Pancreas (tissue), 10 donors: ENCODE data around the gene PAPOLA. TPM values are rescaled to one million over a fixed set of nuclear protein-coding genes. Genes with fewer than 3 reads are reported as not detected.
A peak's percentile ranks its signal among the peaks of the same experiment; 100 is the strongest.
"Not testable (repeated sequence)": the region's sequence is repeated elsewhere in the genome, so short reads cannot be mapped to it uniquely, and the experiment has no call there.

ENCODE experiments used
- ATAC-seq, 4 donors: fragments of 200-7000 bp; cut with Tn5 transposase; one replicate each; pipeline versions ENCODE4 v1.8.0 to v1.9.1; 2020; ENCODE audit warnings: mild to moderate bottlenecking in 4 of 4, moderate library complexity in 4 of 4
- DNase-seq, 6 donors: peaks; one replicate each; pipeline ENCODE4 v3.0.0-alpha.2; 2020
- FAIRE-seq: peaks from 2 replicates; lab custom pipeline; 2012; peaks lifted over from hg19 to GRCh38; lab: Jason Lieb, UNC
- H3K27ac ChIP-seq, 4 donors: fragments of 200-600 bp; sonication (generic); 1 replicate in 3 of 4; 2 replicates in 1 of 4; pipeline versions ENCODE4 v1.5.0 to v1.8.0; 2020
- H3K27me3 ChIP-seq, 4 donors: fragments of 200-600 bp; one replicate each; pipeline ENCODE4 v1.8.0; 2021
- H3K36me3 ChIP-seq, 3 donors: fragments of 200-600 bp; sonication (generic) in 1 of 3; one replicate each; pipeline versions ENCODE4 v1.5.0 to v1.8.0; 2020 to 2021
- H3K4me1 ChIP-seq, 3 donors: fragments of 200-600 bp; one replicate each; pipeline ENCODE4 v1.8.0; 2021
- H3K4me3 ChIP-seq, 4 donors: fragments of 200-600 bp; sonication (generic) in 2 of 4; one replicate each; pipeline versions ENCODE4 v1.5.0 to v1.8.0; 2020 to 2021
- H3K9me3 ChIP-seq, 4 donors: fragments of 200-600 bp; one replicate each; pipeline ENCODE4 v1.8.0; 2021
- WGBS, 2 donors: extraction: QIAGEN DNeasy Blood & Tissue Kit; methylation state at CpG; one replicate each; pipeline ENCODE4 v1.1.7; 2013; 5-methylcytosine and 5-hydroxymethylcytosine counted together
- intact Hi-C, 3 donors: fragments of 100-400 bp; cut with DNase I; formaldehyde crosslinking; loops; one replicate each; pipeline versions ENCODE4 v1.11.1 to v1.14.2; 2022
- polyA plus RNA-seq, 2 donors: library from polyadenylated mRNA; stranded (reverse); fragments of 200-250 nt; gene quantifications; one replicate each; pipeline ENCODE4 v1.2.3, GENCODE V29; 2013
- total RNA-seq, 6 donors: library from RNA; stranded (reverse); fragmentation: NEBNext Ultra II Directional in 4 of 6; extraction: Animal tissue kit (Norgen Biotek cat#: 25700) in 4 of 6; gene quantifications; one replicate each; pipeline versions ENCODE4 v1.2.1 to v1.2.4, GENCODE V29; 2021 to 2023
- TF ChIP-seq, protein P1 (sequence below), 4 donors: fragments of 200-600 bp; sonication (generic) in 3 of 4; IDR thresholded peaks; one replicate each; pipeline versions ENCODE4 v1.5.0 to v1.8.0; 2021; ENCODE audit warnings: antibody characterized with exemption in 4 of 4
- donor health status: healthy with polysubstance abuse.
- donor health status: DM: no; HTN: no; CAD: no; lungs with moderate emphysema.
- donor health status: DM: no; HTN: no; CAD: no.
- donor health status: control.
- donor health status: control.
- donor health status: Bipolar disorder and iron deficiency.
- donor health status: DM: yes; HTN: yes; CAD: no.
- donor health status: DM: no; HTN: no; CAD: no.
- donor health status: DM: no; HTN: no; CAD: no.
- donor health status: DM: yes; HTN: yes; CAD: no.

Gene PAPOLA
- total and polyA plus RNA-seq, 8 donors: 47.6 to 130 (median 78.6) TPM

DNA sequence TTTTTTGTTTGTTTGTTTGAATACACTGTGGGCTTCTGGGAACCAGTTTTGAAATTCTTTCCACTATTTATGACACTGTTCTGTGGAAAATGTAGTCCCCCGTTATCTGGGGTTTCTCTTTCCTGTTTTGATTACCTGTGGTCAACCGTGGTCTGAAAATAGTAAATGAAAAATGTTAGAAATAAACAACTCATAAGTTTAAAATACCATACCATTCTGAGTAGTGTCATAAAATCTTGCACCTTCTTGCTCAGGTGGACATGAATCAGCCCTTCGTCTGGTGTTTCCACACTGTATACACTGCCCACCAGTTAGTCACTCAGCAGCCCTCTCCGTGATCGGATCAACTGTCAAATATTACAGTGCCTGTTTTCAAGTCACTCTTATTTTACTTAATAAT lies 5.1 kb upstream of the PAPOLA start:
- Histone ChIP-seq H3K27me3 (no peaks in the 10 kb centered on the region), H3K36me3 (no peaks in the 10 kb centered on the region), H3K4me1 (peaks cover 0 to 3% (median 0%) of the 10 kb centered on the region in 3 donors), H3K27ac (no peak overlapping the region), H3K4me3 (no peak overlapping the region), H3K9me3 (no peaks in the 10 kb centered on the region)
- intact Hi-C loops: no loop called here
- ATAC-seq (no peak), FAIRE-seq (no peak), DNase-seq (no peak)
- TF ChIP-seq, protein P1, sequence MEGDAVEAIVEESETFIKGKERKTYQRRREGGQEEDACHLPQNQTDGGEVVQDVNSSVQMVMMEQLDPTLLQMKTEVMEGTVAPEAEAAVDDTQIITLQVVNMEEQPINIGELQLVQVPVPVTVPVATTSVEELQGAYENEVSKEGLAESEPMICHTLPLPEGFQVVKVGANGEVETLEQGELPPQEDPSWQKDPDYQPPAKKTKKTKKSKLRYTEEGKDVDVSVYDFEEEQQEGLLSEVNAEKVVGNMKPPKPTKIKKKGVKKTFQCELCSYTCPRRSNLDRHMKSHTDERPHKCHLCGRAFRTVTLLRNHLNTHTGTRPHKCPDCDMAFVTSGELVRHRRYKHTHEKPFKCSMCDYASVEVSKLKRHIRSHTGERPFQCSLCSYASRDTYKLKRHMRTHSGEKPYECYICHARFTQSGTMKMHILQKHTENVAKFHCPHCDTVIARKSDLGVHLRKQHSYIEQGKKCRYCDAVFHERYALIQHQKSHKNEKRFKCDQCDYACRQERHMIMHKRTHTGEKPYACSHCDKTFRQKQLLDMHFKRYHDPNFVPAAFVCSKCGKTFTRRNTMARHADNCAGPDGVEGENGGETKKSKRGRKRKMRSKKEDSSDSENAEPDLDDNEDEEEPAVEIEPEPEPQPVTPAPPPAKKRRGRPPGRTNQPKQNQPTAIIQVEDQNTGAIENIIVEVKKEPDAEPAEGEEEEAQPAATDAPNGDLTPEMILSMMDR (IDR thresholded peaks at IDR 0.05): no peak
- 71 to 83% methylated on average over 5 of the region's 5 CpGs for WGBS, 2 donors

DNA sequence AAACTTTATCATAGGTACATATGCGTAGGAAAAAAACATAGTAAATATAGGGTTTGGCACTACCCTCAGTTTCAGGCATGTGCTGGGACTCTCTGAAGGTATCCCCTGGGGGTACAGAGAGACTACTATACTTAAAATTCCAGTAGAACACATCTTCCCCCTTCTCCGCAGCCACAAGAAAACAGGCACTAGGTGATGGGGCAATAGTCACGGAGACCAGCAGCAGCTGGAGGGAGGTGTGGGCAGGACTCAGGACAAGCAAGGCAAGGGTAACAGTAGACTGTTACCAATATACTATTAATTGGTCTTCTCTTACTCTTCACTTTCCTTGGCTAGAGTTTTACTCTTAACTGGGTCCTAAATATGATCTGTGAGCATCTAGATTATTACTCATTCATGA lies 4.6 kb upstream of the PAPOLA start:
- Histone ChIP-seq H3K4me3 (no peak overlapping the region), H3K27ac (no peak overlapping the region), H3K9me3 (no peaks in the 10 kb centered on the region), H3K27me3 (no peaks in the 10 kb centered on the region), H3K36me3 (no peaks in the 10 kb centered on the region), H3K4me1 (peaks cover 0 to 3% (median 0%) of the 10 kb centered on the region in 3 donors)
- DNase-seq (no peak), FAIRE-seq (no peak), ATAC-seq (no peak)
- TF ChIP-seq, protein P1 (IDR thresholded peaks at IDR 0.05): no peak
- 86 to 94% methylated on average over 3 of the region's 3 CpGs for WGBS, 2 donors
- intact Hi-C loops: no loop called here

DNA sequence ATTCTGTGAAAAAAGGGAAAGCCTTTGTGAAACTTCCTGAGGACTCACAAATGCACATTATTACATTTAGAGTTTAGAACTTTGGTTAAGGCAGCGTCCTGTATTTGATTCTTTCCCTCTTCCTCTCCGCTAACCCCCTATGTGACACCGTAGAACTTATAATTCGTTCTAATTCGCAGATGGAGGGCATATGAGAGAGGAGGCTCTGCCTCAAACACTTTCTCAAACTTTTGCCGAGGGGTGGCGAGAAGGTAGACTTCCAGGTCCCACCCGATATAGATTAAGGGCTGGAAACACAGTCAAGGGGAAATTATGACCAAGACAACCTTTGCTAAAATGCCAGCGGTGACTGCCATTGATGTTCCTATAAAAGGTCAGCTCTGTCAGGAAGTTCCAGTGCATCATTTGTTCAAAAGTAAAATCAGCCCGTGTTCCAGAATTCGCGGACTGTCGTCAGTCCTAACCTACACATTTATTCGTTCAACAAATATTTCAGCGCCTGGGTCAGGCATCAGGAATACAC lies 904 bp upstream of the PAPOLA start:
- intact Hi-C loops: no loop called here
- H3K4me1 ChIP-seq: peaks cover 15 to 21% (median 19%) of the 10 kb centered on the region in 3 donors
- 5 to 7% methylated on average over 15 of the region's 15 CpGs for WGBS, 2 donors
- no peaks in the 10 kb centered on the region for H3K9me3 ChIP-seq
- H3K36me3 ChIP-seq: no peaks in the 10 kb centered on the region
- TF ChIP-seq, protein P1 (IDR thresholded peaks at IDR 0.05): no peak
- ATAC-seq (peak in 1 of 4 donors; percentile 1), DNase-seq (no peak), FAIRE-seq (no peak)
- H3K27ac ChIP-seq: peak overlapping the region; percentile 95 to 100 (median 98)
- H3K27me3 ChIP-seq: no peaks in the 10 kb centered on the region
- peak overlapping the region; percentile 62 to 100 (median 89) for H3K4me3 ChIP-seq

DNA sequence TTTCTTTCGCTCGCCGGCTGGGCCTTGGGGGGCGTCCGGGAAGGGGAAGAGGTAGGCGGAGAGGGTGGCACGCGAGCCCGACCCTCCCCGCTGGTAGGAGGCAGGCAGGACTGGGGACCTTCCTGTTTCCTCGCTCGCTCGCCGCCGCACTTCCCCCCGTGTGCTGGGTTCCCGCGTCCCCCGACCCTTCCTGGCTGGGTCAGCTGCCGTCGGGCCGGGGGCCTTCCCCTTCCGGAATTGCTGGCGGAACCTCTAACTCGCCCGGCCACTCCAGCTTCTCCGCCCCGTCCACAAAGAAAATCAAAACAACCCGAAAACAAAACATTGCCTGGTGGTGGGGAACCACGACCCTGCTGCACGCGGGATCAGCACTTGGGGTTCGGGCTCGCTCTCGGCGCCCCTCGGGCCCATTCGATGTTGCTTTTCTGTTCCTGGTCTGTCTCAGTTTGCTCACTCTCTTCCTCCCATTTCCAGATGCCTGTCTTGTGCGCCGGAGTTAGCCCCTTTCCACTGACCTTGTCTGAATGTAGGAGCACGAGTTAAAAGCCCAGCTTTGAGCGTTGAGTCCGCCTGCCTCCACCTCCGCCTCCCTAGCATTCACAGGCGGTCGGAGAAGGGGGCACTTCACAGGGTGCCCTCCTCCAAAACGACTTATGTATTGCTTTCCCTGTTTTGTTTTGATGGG lies 581 bp downstream of the PAPOLA start:
- Histone ChIP-seq H3K36me3 (no peaks in the 10 kb centered on the region), H3K27ac (peak overlapping the region; percentile 95 to 100 (median 98)), H3K9me3 (no peaks in the 10 kb centered on the region), H3K4me1 (peaks cover 15 to 27% (median 19%) of the 10 kb centered on the region in 3 donors), H3K27me3 (no peaks in the 10 kb centered on the region), H3K4me3 (peak overlapping the region; percentile 62 to 100 (median 89))
- WGBS, 2 donors: 0% methylated on average over 40 to 47 of the region's 47 CpGs
- peak; percentile 46 to 67 (median 56) for ATAC-seq
- TF ChIP-seq, protein P1 (IDR thresholded peaks at IDR 0.05): no peak
- peak; percentile 24 to 85 (median 61) for DNase-seq
- intact Hi-C loops: no loop called here
- no peak for FAIRE-seq

DNA sequence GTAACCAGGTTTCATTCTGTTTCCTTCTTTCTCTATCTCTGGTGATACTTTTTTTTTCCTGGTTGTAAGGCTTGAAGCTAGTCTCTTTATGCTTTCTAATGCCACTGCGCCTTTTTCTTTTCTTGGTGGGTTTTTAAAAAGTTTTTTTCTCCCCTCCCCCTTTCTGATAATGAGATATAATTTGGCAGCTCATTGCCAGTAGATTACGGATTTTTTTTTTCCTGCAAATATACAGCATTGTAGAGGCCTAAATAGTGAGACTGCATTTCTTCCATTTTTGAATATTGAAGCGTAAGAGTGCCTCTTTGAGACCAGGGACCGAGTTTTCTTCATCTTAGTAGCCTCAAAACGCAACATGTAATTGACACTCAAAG lies 1.1 kb downstream of the PAPOLA start:
- peaks cover 15 to 30% (median 19%) of the 10 kb centered on the region in 3 donors for H3K4me1 ChIP-seq
- H3K27ac ChIP-seq: peak overlapping the region; percentile 95 to 100 (median 98)
- WGBS, 2 donors: 2 to 3% methylated on average over 5 of the region's 5 CpGs
- H3K4me3 ChIP-seq: peak overlapping the region; percentile 62 to 100 (median 89)
- intact Hi-C loops: no loop called here
- no peak for DNase-seq
- H3K27me3 ChIP-seq: no peaks in the 10 kb centered on the region
- no peak for ATAC-seq
- TF ChIP-seq, protein P1 (IDR thresholded peaks at IDR 0.05): no peak
- no peak for FAIRE-seq
- H3K9me3 ChIP-seq: no peaks in the 10 kb centered on the region
- H3K36me3 ChIP-seq: no peaks in the 10 kb centered on the region

DNA sequence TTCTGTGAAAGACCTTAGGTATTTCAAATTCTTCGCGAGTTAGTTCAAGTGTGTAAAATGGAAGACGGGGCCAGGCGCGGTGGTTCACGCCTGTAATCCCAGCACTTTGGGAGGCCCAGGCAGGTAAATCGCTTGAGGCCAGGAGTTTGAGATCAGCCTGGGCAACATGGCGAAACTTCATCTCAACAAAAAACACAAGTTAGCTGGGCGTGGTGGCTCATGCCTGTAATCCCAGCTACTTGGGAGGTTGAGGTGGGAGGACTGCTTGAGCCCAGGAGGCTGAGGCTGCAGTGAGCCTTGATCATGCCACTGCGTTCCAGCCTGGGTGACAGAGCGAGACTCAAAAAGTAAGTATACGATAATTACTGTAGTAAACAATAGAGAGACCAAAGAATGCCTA lies 2.2 kb downstream of the PAPOLA start:
- peaks cover 15 to 35% (median 19%) of the 10 kb centered on the region in 3 donors for H3K4me1 ChIP-seq
- DNase-seq, H3K9me3 ChIP-seq, ATAC-seq, H3K27me3 ChIP-seq, H3K36me3 ChIP-seq, H3K27ac ChIP-seq, intact Hi-C loops, FAIRE-seq: not testable (repeated sequence)
- peak overlapping the region in 2 of 4 donors; percentile 84 to 94 for H3K4me3 ChIP-seq
- WGBS, 2 donors: 83 to 88% methylated on average over 12 of the region's 12 CpGs
